Ovary (tissue), 3 donors: ENCODE measurements around the gene CDC42SE2.

Source experiments
- POLR2A ChIP-seq: fragments of 450-650 bp; IDR thresholded peaks from one replicate; pipeline ENCODE4 v1.6.1; 2017; ENCODE audit warnings: antibody characterized with exemption, mild to moderate bottlenecking, moderate library complexity
- TF ChIP-seq, protein P1 (sequence below), 3 donors: fragments of 450-650 bp in 2 of 3; fragments of 200-600 bp in 1 of 3; IDR thresholded peaks; one replicate each; pipeline versions ENCODE4 v1.5.1 to v1.8.0; 2016 to 2022; ENCODE audit warnings: antibody characterized with exemption in 3 of 3, mild to moderate bottlenecking in 1 of 3
- donor health status: DM: no; HTN: no; CAD: no.

- TF ChIP-seq, protein P1, sequence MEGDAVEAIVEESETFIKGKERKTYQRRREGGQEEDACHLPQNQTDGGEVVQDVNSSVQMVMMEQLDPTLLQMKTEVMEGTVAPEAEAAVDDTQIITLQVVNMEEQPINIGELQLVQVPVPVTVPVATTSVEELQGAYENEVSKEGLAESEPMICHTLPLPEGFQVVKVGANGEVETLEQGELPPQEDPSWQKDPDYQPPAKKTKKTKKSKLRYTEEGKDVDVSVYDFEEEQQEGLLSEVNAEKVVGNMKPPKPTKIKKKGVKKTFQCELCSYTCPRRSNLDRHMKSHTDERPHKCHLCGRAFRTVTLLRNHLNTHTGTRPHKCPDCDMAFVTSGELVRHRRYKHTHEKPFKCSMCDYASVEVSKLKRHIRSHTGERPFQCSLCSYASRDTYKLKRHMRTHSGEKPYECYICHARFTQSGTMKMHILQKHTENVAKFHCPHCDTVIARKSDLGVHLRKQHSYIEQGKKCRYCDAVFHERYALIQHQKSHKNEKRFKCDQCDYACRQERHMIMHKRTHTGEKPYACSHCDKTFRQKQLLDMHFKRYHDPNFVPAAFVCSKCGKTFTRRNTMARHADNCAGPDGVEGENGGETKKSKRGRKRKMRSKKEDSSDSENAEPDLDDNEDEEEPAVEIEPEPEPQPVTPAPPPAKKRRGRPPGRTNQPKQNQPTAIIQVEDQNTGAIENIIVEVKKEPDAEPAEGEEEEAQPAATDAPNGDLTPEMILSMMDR (IDR thresholded peaks at IDR 0.05) = no peak
- TF ChIP-seq POLR2A = no peak
Observed at GRCh38 chr5:131305906-131306305, 42.1 kb downstream of the CDC42SE2 start.
